Astrocyte (in vitro differentiated cells and primary cell): ENCODE measurements around the gene ADRB1. TPM values are rescaled to one million over a fixed set of nuclear protein-coding genes. Genes with fewer than 3 reads are reported as not detected.

Experiments used
- DNase-seq: peaks from one replicate; pipeline ENCODE4 v3.0.0-alpha.2; 2010; ENCODE audit warnings: low read depth
- FAIRE-seq: peaks from 2 replicates; lab custom pipeline; 2011; peaks lifted over from hg19 to GRCh38; lab: Jason Lieb, UNC
- H2AFZ ChIP-seq: 2 replicates; pipeline ENCODE4 v1.6.0; 2012; ENCODE audit warnings: low read depth, low read length, inconsistent platforms
- H3K27ac ChIP-seq: 2 replicates; pipeline ENCODE4 v1.5.1; 2011; ENCODE audit warnings: low read depth, low read length, inconsistent platforms
- H3K27me3 ChIP-seq: 2 replicates; pipeline ENCODE4 v1.6.0; 2011; ENCODE audit warnings: low read length, inconsistent platforms; ENCODE audit not compliant: insufficient read depth
- H3K36me3 ChIP-seq: 2 replicates; pipeline ENCODE4 v1.5.1; 2011; ENCODE audit warnings: low read length, inconsistent platforms; ENCODE audit not compliant: insufficient read depth
- H3K4me1 ChIP-seq: 2 replicates; pipeline ENCODE4 v1.5.1; 2011; ENCODE audit warnings: low read length, inconsistent platforms; ENCODE audit not compliant: insufficient read depth
- H3K4me2 ChIP-seq: 2 replicates; pipeline ENCODE4 v1.6.0; 2012; ENCODE audit warnings: low read length, inconsistent platforms
- H3K4me3 ChIP-seq: 2 replicates; pipeline ENCODE4 v1.5.1; 2011; ENCODE audit warnings: low read depth, mild to moderate bottlenecking, low read length, inconsistent platforms; ENCODE audit not compliant: insufficient read depth
- H3K79me2 ChIP-seq: 2 replicates; pipeline ENCODE4 v1.6.0; 2012; ENCODE audit warnings: mild to moderate bottlenecking, low read length, inconsistent platforms; ENCODE audit not compliant: insufficient read depth
- H3K9ac ChIP-seq: 2 replicates; pipeline ENCODE4 v1.6.0; 2012; ENCODE audit warnings: mild to moderate bottlenecking, low read length, inconsistent platforms
- H3K9me3 ChIP-seq: 2 replicates; pipeline ENCODE4 v1.5.1; 2012; ENCODE audit warnings: low read depth, mild to moderate bottlenecking, low read length, inconsistent platforms; ENCODE audit not compliant: insufficient read depth
- H4K20me1 ChIP-seq: 2 replicates; pipeline ENCODE4 v1.6.0; 2012; ENCODE audit warnings: low read length, inconsistent platforms; ENCODE audit not compliant: insufficient read depth
- H3K27ac Mint-ChIP-seq: one replicate; pipeline ENCODE4 v1.8.0; 2021; ENCODE audit warnings: mild to moderate bottlenecking, mixed read lengths; ENCODE audit not compliant: unreplicated experiment
- H3K27me3 Mint-ChIP-seq: one replicate; pipeline ENCODE4 v1.8.0; 2021; ENCODE audit warnings: low read depth, mixed read lengths; ENCODE audit not compliant: unreplicated experiment
- H3K36me3 Mint-ChIP-seq: one replicate; pipeline ENCODE4 v1.8.0; 2021; ENCODE audit warnings: low read depth, mixed read lengths; ENCODE audit not compliant: unreplicated experiment
- H3K4me1 Mint-ChIP-seq: one replicate; pipeline ENCODE4 v1.8.0; 2021; ENCODE audit warnings: low read depth, mixed read lengths; ENCODE audit not compliant: unreplicated experiment
- H3K4me3 Mint-ChIP-seq: one replicate; pipeline ENCODE4 v1.8.0; 2021; ENCODE audit warnings: mild to moderate bottlenecking, moderate library complexity, mixed read lengths; ENCODE audit not compliant: unreplicated experiment
- H3K9me3 Mint-ChIP-seq: one replicate; pipeline ENCODE4 v1.8.0; 2021; ENCODE audit warnings: mild to moderate bottlenecking, mixed read lengths; ENCODE audit not compliant: unreplicated experiment
- EZH2 ChIP-seq: IDR thresholded peaks from 2 replicates; pipeline ENCODE4 v1.6.1; 2012; ENCODE audit warnings: mild to moderate bottlenecking, low read length, inconsistent platforms; ENCODE audit not compliant: insufficient read depth
- total RNA-seq: library from RNA; stranded (reverse); gene quantifications from 2 replicates; pipeline ENCODE4 v1.2.1, GENCODE V29; 2021
- TF ChIP-seq, protein P1 (sequence below): IDR thresholded peaks from 2 replicates; pipeline ENCODE4 v1.5.1; 2011; ENCODE audit warnings: low read depth, mild to moderate bottlenecking, inconsistent platforms, low read length, moderate library complexity; ENCODE audit not compliant: insufficient read depth

Gene ADRB1
- total RNA-seq, 1 donor from 2014 or later: 1.3 TPM

DNA sequence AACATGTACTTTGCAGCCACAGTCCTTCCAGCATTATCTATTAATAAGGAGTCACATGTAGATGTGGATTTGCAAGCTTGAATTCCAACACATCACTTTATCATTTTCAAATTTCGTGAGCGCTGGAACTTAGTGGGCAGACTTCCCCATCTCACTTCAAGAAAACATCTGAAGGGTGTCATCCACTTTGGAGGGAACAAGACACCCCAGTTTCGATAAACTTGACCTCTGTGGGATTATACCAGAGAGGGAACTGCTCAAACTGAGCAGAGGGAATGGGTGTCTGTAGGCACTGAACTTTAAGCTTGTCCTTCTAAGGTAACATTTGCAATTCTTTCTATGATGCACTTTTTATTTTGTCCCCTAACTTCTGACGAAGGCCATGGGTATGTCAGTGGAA is 27.5 kb downstream of the ADRB1 start:
- Histone ChIP-seq H3K36me3 (no peaks in the 10 kb centered on the region), H3K27me3 (peaks cover 3% of the 10 kb centered on the region), H3K9me3 (no peaks in the 10 kb centered on the region), H3K27ac (no peak overlapping the region), H3K4me3 (no peak overlapping the region), H2AFZ (no peak overlapping the region), H3K9ac (no peak overlapping the region), H4K20me1 (no peaks in the 10 kb centered on the region), H3K4me2 (no peak overlapping the region), H3K4me1 (no peaks in the 10 kb centered on the region), H3K79me2 (no peaks in the 10 kb centered on the region)
- H3K36me3 Mint-ChIP-seq: no peaks in the 10 kb centered on the region
- no peak for TF ChIP-seq EZH2
- TF ChIP-seq, protein P1, sequence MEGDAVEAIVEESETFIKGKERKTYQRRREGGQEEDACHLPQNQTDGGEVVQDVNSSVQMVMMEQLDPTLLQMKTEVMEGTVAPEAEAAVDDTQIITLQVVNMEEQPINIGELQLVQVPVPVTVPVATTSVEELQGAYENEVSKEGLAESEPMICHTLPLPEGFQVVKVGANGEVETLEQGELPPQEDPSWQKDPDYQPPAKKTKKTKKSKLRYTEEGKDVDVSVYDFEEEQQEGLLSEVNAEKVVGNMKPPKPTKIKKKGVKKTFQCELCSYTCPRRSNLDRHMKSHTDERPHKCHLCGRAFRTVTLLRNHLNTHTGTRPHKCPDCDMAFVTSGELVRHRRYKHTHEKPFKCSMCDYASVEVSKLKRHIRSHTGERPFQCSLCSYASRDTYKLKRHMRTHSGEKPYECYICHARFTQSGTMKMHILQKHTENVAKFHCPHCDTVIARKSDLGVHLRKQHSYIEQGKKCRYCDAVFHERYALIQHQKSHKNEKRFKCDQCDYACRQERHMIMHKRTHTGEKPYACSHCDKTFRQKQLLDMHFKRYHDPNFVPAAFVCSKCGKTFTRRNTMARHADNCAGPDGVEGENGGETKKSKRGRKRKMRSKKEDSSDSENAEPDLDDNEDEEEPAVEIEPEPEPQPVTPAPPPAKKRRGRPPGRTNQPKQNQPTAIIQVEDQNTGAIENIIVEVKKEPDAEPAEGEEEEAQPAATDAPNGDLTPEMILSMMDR: no peak
- no peaks in the 10 kb centered on the region for H3K9me3 Mint-ChIP-seq
- FAIRE-seq (no peak), DNase-seq (no peak)
- H3K4me3 Mint-ChIP-seq: no peak overlapping the region
- peaks cover 25% of the 10 kb centered on the region for H3K27me3 Mint-ChIP-seq
- H3K27ac Mint-ChIP-seq: no peak overlapping the region
- peaks cover 3% of the 10 kb centered on the region for H3K4me1 Mint-ChIP-seq

GRCh38 chr10:114073395-114074186 is 29.9 kb downstream of the ADRB1 start:
- H3K9me3 Mint-ChIP-seq: no peaks in the 10 kb centered on the region

More at GRCh38 chr10:114073395-114074186, 29.9 kb downstream of the ADRB1 start:
- FAIRE-seq (no peak), DNase-seq (no peak)
- Histone ChIP-seq H3K9me3 (no peaks in the 10 kb centered on the region), H3K4me2 (no peak overlapping the region), H3K9ac (no peak overlapping the region), H3K4me1 (no peaks in the 10 kb centered on the region), H3K27me3 (peaks cover 3% of the 10 kb centered on the region), H3K36me3 (no peaks in the 10 kb centered on the region), H4K20me1 (no peaks in the 10 kb centered on the region), H2AFZ (no peak overlapping the region), H3K79me2 (no peaks in the 10 kb centered on the region), H3K4me3 (no peak overlapping the region), H3K27ac (no peak overlapping the region)
- Mint-ChIP-seq H3K4me3 (no peak overlapping the region), H3K36me3 (no peaks in the 10 kb centered on the region), H3K27ac (no peak overlapping the region), H3K4me1 (no peaks in the 10 kb centered on the region), H3K27me3 (peaks cover 30% of the 10 kb centered on the region)
- TF ChIP-seq, protein P1: no peak
- no peak for TF ChIP-seq EZH2
